Esophagus mucosa (tissue), 1 donor: ENCODE results near the gene CUL4A. TPM values are rescaled to one million over a fixed set of nuclear protein-coding genes. Genes with fewer than 3 reads are reported as not detected.
A peak's percentile ranks its signal among the peaks of the same experiment; 100 is the strongest.
"Not testable (repeated sequence)": the region's sequence is repeated elsewhere in the genome, so short reads cannot be mapped to it uniquely, and the experiment has no call there.

ENCODE experiments used
- ATAC-seq: fragments of 200-7000 bp; cut with Tn5 transposase; one replicate; pipeline ENCODE4 v1.9.1; 2020
- total RNA-seq: library from RNA; stranded (reverse); gene quantifications from one replicate; pipeline ENCODE4 v1.2.4, GENCODE V29; 2023
- donor health status: DM: yes; HTN: yes; CAD: no.

CUL4A gene
- 48.3 TPM for total RNA-seq

- ATAC-seq = peak; percentile 75
Observed at GRCh38 chr13:113209336-113209758, at the start of gene CUL4A. Gene CUL4A (plus strand): TSS chr13:113209613. CDS start chr13:113209628, 15 bp downstream.

- no peak for ATAC-seq
Observed at GRCh38 chr13:113159701-113160100, 49.7 kb upstream of the CUL4A start.

- no peak for ATAC-seq
Observed at GRCh38 chr13:113160983-113161382, 48.4 kb upstream of the CUL4A start.

GRCh38 chr13:113161433-113161832 lies 48.0 kb upstream of the CUL4A start:
- ATAC-seq = no peak

- ATAC-seq = not testable (repeated sequence)
Observed at GRCh38 chr13:113161975-113162374, 47.4 kb upstream of the CUL4A start.

- ATAC-seq = peak; percentile 19
Observed at GRCh38 chr13:113162783-113163685, 46.4 kb upstream of the CUL4A start.

GRCh38 chr13:113164492-113164891 lies 44.9 kb upstream of the CUL4A start:
- no peak for ATAC-seq

GRCh38 chr13:113166266-113166665 lies 43.1 kb upstream of the CUL4A start:
- ATAC-seq = no peak

GRCh38 chr13:113166681-113167080 lies 42.7 kb upstream of the CUL4A start:
- no peak for ATAC-seq

GRCh38 chr13:113167155-113167554 lies 42.3 kb upstream of the CUL4A start:
- ATAC-seq = no peak

- no peak for ATAC-seq
Observed at GRCh38 chr13:113167575-113167974, 41.8 kb upstream of the CUL4A start.

GRCh38 chr13:113168211-113168610 lies 41.2 kb upstream of the CUL4A start:
- ATAC-seq = no peak

GRCh38 chr13:113169277-113170272 lies 39.8 kb upstream of the CUL4A start:
- ATAC-seq = no peak

- ATAC-seq = no peak
Observed at GRCh38 chr13:113170511-113170910, 38.9 kb upstream of the CUL4A start.

- ATAC-seq = no peak
Observed at GRCh38 chr13:113171250-113172125, 37.9 kb upstream of the CUL4A start.

- ATAC-seq = no peak
Observed at GRCh38 chr13:113172419-113172926, 36.9 kb upstream of the CUL4A start.

- ATAC-seq = peak; percentile 79
Observed at GRCh38 chr13:113176280-113176679, 33.1 kb upstream of the CUL4A start.

- no peak for ATAC-seq
Observed at GRCh38 chr13:113176822-113177221, 32.6 kb upstream of the CUL4A start.

GRCh38 chr13:113178070-113178895 lies 31.1 kb upstream of the CUL4A start:
- ATAC-seq = no peak

- ATAC-seq = no peak
Observed at GRCh38 chr13:113178896-113179167, 30.6 kb upstream of the CUL4A start.
